ENCODE measurements around the gene KRTAP10-7.
"Not testable (repeated sequence)": the region's sequence is repeated elsewhere in the genome, so short reads cannot be mapped to it uniquely, and the experiment has no call there.

KRTAP10-7 gene

GRCh38 chr21:44626262-44626661, 25.9 kb downstream of the KRTAP10-7 start:
- DNase-seq (ENCODE audit: low read depth) = no peak
- no peak overlapping the region for H3K4me3 ChIP-seq (ENCODE audit: low read depth, low read length)
- TF ChIP-seq, protein P1, sequence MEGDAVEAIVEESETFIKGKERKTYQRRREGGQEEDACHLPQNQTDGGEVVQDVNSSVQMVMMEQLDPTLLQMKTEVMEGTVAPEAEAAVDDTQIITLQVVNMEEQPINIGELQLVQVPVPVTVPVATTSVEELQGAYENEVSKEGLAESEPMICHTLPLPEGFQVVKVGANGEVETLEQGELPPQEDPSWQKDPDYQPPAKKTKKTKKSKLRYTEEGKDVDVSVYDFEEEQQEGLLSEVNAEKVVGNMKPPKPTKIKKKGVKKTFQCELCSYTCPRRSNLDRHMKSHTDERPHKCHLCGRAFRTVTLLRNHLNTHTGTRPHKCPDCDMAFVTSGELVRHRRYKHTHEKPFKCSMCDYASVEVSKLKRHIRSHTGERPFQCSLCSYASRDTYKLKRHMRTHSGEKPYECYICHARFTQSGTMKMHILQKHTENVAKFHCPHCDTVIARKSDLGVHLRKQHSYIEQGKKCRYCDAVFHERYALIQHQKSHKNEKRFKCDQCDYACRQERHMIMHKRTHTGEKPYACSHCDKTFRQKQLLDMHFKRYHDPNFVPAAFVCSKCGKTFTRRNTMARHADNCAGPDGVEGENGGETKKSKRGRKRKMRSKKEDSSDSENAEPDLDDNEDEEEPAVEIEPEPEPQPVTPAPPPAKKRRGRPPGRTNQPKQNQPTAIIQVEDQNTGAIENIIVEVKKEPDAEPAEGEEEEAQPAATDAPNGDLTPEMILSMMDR (IDR thresholded peaks at IDR 0.05; ENCODE audit: insufficient read depth, low read depth, low read length, missing control alignments) = no peak

DNA sequence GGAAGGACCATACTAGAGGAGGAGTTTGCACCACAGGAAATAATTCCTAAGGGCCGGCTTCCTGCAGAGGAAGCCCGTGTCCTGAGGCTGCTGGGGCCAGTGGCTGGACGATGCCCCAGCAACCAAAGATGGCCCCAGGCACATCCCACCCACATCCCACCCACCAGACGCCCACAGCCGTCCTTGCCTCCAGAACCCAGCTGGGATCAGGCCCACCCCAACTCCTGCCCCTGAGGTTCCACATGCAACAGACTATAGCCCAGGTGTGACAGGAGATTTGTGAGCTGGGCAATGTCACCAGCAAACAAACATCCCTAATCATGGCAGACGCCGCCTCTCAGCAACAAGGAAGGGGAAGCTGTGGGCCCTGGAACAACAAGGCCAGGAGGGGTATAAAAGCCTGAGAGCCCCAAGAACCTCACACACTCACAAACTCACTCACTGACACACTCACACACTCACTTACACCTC, 26.3 kb downstream of the KRTAP10-7 start, which contains the start of gene KRTAP10-9:
TSS of gene KRTAP10-9 (plus strand) at position 421 of the 471 bp plus-strand sequence. CDS start 79 bp downstream, outside the sequence.
- TF ChIP-seq, protein P1 (IDR thresholded peaks at IDR 0.05; ENCODE audit: insufficient read depth, low read depth, low read length, missing control alignments) = no peak
- DNase-seq (ENCODE audit: low read depth) = no peak

GRCh38 chr21:44627181-44627822, 26.9 kb downstream of the KRTAP10-7 start:
- H3K4me3 ChIP-seq (ENCODE audit: low read depth, low read length); DNase-seq (ENCODE audit: low read depth): not testable (repeated sequence)

More for the DNA sequence above, 26.3 kb downstream of the KRTAP10-7 start, which contains the start of gene KRTAP10-9:
- no peak within 1 kb of the TSS for H3K4me3 ChIP-seq (ENCODE audit: low read depth, low read length)

DNA sequence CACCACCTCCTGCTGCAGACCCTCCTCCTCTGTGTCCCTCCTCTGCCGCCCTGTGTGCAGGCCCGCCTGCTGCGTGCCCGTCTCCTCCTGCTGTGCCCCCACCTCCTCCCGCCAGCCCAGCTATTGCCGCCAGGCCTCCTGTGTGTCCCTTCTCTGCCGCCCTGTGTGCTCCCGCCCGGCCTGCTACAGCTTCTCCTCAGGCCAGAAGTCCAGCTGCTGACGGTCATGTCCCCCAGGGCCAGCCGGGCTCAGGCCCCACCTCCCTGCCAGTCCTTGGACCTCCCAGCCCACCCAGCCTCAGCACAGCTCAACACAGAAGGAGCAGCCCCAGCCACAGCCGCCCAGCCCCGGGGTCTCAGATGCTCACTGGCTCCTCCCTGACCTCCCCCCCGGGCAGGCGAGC, 27.4 kb downstream of the KRTAP10-7 start:
- not testable (repeated sequence) for DNase-seq (ENCODE audit: low read depth); H3K4me3 ChIP-seq (ENCODE audit: low read depth, low read length)

DNA sequence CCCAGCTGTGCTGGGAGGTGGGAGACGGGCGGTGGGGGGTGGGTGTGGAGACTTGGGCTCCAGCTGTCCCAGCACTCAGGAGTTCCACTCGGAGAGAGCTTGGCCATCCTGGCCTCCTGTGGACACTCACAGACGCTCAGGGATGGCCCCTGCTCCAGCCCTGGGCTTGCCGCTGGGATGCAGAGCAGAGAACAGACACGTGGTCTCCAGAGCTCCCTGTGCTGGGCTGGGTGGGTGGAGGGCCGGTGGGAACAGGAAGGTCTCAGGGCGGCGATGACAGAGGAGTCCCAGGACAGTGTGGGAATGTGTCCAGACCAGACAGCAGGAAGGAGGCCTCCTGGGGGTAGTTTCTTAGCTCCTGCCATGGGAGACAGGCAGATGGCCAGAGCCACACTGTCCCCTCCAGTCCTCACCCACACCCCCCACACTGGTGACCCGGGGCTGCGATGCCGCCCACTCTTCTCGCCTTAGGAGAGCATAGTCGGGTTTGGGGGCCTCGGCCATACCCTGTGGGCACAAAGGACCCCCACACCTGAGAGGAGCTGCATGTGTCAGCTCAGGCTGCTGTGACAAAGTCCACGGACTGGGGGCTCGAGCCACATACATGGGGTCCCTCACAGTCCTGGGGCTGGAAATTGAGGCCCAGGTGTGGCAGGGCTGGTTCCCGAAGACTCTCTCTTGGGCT, 28.5 kb downstream of the KRTAP10-7 start:
- no peak for DNase-seq (ENCODE audit: low read depth)
- no peak overlapping the region for H3K4me3 ChIP-seq (ENCODE audit: low read depth, low read length)
- TF ChIP-seq, protein P1 (IDR thresholded peaks at IDR 0.05; ENCODE audit: insufficient read depth, low read depth, low read length, missing control alignments) = no peak

DNA sequence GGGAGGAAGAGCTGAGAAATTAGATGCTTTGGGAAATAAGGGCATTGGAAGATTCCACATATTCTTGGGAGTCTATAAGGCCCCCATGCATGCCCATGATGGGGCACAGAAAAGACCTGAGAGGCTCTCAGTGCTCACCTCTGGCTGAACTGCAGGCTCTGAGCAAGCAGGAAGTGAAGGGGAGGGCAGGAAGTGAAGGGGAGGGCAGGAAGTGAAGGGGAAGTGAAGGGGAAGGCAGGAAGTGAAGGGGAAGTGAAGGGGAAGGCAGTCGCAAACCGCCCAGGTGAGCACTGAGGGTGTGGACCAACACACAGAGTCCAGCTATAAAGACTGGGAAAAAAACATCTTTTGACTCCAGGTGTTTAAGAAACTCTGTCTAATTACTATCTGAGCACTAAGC, 30.0 kb downstream of the KRTAP10-7 start:
- no peak overlapping the region for H3K4me3 ChIP-seq (ENCODE audit: low read depth, low read length)
- no peak for DNase-seq (ENCODE audit: low read depth)
- TF ChIP-seq, protein P1 (IDR thresholded peaks at IDR 0.05; ENCODE audit: insufficient read depth, low read depth, low read length, missing control alignments) = no peak

- no peak for DNase-seq (ENCODE audit: low read depth)
- TF ChIP-seq, protein P1 (IDR thresholded peaks at IDR 0.05; ENCODE audit: insufficient read depth, low read depth, low read length, missing control alignments) = no peak
- H3K4me3 ChIP-seq (ENCODE audit: low read depth, low read length) = no peak overlapping the region
Observed at GRCh38 chr21:44632067-44632466, 31.7 kb downstream of the KRTAP10-7 start.

Measured in GM12865 (cell line).